DOHH2 (cell line): ENCODE measurements around the gene KAT6B.
"Not testable (repeated sequence)": the region's sequence is repeated elsewhere in the genome, so short reads cannot be mapped to it uniquely, and the experiment has no call there.

Experiments used
- EZH2phosphoT487 ChIP-seq: fragments of 200-600 bp; sonication (generic); IDR thresholded peaks from 2 replicates; pipeline ENCODE4 v1.6.1; 2017; ENCODE audit warnings: borderline replicate concordance, mild to moderate bottlenecking, antibody characterized with exemption, low read length, moderate library complexity, mixed read lengths
- TF ChIP-seq, protein P1 (sequence below): fragments of 200-600 bp; sonication (generic); IDR thresholded peaks from one replicate; pipeline ENCODE4 v1.5.1; 2014; ENCODE audit warnings: antibody characterized with exemption, mild to moderate bottlenecking, low read depth, low read length; ENCODE audit not compliant: poor library complexity, severe bottlenecking

GRCh38 chr10:74781870-74782269 lies 44.5 kb upstream of the KAT6B start:
- TF ChIP-seq, protein P1, sequence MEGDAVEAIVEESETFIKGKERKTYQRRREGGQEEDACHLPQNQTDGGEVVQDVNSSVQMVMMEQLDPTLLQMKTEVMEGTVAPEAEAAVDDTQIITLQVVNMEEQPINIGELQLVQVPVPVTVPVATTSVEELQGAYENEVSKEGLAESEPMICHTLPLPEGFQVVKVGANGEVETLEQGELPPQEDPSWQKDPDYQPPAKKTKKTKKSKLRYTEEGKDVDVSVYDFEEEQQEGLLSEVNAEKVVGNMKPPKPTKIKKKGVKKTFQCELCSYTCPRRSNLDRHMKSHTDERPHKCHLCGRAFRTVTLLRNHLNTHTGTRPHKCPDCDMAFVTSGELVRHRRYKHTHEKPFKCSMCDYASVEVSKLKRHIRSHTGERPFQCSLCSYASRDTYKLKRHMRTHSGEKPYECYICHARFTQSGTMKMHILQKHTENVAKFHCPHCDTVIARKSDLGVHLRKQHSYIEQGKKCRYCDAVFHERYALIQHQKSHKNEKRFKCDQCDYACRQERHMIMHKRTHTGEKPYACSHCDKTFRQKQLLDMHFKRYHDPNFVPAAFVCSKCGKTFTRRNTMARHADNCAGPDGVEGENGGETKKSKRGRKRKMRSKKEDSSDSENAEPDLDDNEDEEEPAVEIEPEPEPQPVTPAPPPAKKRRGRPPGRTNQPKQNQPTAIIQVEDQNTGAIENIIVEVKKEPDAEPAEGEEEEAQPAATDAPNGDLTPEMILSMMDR = not testable (repeated sequence)
- TF ChIP-seq EZH2phosphoT487 = not testable (repeated sequence)
